ENCODE measurements around the gene C2CD4C.

DNA sequence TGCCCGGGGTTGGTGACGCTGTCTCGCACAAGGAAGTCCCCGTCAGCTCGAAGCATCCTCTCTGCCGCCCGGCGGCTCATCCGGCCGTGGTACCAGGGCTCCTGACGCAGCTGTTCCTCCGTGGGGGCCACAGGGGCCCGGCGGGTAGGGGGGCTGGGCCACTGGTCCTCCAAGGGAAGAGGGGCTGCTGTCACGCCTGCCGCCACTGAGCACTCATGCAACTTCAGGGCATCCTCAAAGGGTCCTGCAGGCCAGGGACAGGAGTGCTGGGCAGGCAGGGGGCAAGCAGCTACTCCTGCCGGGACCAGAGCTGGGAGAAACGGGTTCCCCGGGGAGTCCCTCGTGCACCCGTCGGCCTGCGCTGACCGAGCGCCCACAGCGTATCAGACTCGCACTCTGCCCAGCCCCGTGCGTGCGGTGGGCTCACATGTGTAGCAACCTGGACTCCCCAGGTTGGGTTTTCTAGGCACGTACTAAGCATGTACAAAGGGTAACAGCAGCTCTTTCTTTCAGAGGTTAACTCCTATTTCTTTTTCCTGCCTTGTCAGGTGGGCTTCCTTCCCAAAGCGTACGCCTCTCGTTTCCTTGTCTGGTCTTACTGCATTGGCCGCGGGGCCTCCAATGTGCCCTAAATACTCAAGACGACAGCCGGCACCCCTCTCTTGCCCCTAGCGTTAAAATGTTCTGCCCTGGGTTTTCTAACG, 13.4 kb upstream of the C2CD4C start:
- TF ChIP-seq, protein P1, sequence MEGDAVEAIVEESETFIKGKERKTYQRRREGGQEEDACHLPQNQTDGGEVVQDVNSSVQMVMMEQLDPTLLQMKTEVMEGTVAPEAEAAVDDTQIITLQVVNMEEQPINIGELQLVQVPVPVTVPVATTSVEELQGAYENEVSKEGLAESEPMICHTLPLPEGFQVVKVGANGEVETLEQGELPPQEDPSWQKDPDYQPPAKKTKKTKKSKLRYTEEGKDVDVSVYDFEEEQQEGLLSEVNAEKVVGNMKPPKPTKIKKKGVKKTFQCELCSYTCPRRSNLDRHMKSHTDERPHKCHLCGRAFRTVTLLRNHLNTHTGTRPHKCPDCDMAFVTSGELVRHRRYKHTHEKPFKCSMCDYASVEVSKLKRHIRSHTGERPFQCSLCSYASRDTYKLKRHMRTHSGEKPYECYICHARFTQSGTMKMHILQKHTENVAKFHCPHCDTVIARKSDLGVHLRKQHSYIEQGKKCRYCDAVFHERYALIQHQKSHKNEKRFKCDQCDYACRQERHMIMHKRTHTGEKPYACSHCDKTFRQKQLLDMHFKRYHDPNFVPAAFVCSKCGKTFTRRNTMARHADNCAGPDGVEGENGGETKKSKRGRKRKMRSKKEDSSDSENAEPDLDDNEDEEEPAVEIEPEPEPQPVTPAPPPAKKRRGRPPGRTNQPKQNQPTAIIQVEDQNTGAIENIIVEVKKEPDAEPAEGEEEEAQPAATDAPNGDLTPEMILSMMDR (IDR thresholded peaks at IDR 0.05; ENCODE audit: low read depth, low read length, poor library complexity, severe bottlenecking) = no peak
- TF ChIP-seq EZH2phosphoT487 (IDR thresholded peaks at IDR 0.05; ENCODE audit: borderline replicate concordance, low read length) = no peak
